ENCODE data around the gene UMOD.

The UMOD gene

DNA sequence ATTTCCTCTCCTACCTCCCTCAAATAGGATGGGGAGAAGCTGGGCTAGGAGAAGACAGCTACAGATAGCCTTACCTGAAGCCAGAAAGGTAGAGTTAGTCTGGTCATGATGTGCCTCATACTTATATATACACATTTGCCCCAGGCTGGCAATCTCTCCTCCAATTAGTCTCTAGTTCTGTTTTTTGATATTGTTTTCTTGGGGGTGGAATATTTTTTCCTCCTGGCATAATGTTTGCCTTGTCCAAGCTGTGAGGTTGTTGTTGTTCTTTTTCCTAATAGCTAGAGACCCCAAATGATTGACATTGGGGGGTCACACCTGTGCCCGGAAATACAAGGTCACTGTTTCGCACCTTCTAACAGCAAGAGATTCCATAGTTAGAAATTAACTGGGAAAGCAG lies at the start of gene UMOD:
UMOD (minus strand) TSS at position 101 of the 400 bp plus-strand sequence. CDS start 1,978 bp downstream, outside the sequence.
- FAIRE-seq = no peak

DNA sequence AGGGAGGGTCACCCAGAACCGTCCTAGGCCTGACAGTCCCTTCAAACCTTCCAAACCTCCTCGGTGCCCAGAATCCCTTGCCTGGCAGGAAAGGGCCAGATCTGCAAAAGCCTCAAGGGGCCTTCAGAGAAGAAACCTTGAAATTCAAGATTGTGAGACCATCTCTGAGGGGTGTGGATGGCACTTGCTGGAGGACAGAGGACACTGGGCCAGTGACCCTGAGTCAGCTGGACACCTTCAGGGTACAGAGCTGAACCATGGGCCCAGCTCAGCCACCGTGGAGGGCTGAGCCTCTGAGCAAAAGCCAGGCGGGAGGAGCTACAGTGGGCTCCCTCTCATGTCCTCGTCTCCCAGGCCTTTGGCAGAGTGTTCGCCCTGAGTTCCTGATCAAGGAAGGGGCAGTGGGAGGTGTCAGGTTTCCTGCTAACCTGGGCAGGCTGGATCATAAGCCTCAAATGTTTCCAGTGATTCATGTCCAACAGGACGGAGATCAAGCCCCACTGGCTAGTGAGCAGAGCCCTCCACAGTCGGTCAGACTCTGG lies 49.0 kb upstream of the UMOD start:
- no peak for FAIRE-seq

- no peak for FAIRE-seq
These were observed 48.6 kb upstream of the UMOD start for GRCh38 chr16:20401066-20401465.

DNA sequence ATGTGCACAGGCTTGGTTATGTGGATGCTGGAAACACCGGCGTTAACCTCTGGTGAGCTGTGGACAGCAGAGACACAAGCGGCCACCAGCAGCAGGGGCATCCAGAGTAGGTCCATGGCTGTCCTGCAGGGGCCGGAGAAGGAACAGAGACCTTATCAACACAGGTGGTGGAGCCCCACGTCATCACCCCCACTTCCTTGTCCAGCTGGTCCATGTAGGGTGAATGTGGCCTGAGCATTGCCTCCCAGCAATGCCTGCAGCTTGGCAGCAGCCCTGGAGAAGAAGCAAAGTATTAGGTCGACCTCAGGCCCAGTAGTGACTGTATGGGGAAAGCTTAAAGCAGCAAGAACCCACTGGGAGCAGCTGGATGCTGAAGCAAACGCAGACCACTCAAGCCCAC lies 46.7 kb upstream of the UMOD start:
- no peak for FAIRE-seq

GRCh38 chr16:20398603-20399002 lies 46.1 kb upstream of the UMOD start:
- no peak for FAIRE-seq

DNA sequence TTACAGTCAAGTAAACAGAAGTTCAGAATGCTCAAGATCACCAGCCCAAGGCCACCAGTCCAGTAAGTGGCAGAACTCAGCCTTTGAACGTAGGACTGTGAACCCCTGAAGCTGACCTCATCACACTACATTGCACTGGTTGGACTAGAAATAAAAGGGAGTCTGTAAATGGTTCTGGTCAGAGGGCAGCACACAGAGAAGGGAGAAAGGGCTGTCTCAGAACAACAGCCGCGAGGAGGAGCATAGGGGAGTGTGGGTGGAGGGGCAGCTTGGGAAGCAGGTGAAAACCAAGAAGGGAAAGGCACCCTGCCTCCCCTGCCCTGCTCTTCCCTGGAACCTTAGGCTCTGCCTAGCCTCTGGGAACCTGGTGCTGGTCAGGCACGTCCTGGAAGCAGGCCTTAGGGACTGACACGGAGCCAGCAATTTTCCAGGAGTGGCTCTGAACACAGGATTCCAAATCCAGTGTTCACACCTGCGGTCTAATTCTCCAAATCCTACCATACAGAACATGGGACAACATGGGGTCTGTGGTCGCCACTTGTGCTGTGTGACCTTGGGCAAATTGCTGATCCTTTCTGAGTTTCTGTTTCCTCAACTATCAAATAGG lies 45.1 kb upstream of the UMOD start:
- FAIRE-seq = no peak

DNA sequence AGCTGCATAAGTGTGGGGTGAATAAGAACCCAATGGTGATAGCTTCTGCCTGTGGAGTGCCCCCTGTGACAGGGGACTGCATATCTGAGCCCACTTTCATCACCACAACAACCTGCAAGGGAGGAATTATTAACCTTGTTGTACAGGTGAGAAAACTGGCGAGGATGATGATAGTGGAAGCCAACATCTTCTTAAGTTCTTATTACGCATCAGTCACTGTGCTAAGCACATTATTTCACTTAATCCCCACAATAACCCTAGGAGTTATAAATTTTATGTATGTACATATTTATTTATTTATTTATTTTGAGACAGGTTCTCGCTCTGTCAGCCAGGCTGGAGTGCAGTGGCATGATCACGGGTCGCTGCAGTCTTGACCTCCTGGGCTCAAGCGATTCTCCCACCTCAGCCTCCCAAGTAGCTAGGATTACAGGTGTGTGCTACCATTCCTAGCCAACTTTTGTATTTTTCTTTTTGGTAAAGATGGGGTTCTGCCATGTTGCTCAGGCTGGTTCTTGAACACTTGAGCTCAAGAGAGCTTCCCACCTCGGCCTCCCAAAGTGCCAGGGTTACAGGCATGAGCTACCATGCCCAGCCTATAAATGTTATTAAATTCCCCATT lies 44.4 kb upstream of the UMOD start:
- no peak for FAIRE-seq

GRCh38 chr16:20395946-20396345 lies 43.4 kb upstream of the UMOD start:
- no peak for FAIRE-seq

DNA sequence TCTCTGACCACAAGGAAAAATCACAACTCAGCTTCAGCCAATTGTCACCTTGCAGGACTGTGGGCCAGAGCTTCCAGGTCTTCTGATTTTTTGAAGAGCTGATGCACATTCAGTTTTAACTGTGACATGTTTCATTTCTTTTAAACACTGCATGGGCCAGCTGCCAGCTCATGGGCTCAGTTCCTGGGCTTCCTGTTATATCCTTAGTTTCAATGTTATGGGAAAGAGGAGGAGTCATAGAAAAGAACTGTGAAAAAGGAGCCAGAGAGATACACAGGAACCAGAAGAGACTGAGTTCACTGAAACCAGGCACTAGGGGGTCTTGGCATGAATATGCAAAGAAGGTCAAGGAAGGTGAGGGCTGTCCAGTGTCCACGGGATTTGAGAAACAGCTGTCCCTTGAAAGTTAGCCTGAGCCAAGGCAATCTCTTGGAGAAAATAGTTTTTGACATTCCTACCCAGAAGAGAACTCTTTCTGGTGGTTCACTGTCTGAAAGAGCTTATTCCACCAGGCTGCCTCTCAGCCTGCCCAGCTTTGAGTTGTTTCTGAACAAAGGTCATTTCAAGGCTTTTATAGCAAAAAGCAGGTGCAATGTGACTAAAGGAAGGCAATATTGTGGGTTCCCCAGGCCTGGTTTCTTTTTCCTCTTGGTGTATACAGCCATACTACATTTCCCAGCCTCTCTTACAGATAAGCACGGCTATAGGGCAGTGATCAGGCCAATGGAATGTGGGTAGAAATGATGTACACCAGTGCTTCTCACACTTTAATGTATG lies 41.5 kb upstream of the UMOD start:
- no peak for FAIRE-seq

DNA sequence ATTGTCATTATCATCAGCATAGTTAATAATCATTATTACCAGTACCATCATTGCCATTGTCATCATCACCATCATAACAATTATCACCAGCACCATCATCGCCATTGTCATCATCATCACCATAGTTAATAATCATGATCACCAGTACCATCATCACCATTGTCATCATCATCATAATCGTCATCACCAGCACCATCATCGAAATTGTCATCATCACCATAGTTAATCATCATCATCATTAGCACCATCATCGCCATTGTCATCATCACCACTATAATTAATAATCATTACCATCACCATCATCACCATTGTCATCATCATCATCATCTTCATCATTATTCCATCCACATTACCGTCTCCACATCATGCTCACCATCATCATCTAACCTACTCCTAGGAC lies 38.5 kb upstream of the UMOD start:
- no peak for FAIRE-seq

DNA sequence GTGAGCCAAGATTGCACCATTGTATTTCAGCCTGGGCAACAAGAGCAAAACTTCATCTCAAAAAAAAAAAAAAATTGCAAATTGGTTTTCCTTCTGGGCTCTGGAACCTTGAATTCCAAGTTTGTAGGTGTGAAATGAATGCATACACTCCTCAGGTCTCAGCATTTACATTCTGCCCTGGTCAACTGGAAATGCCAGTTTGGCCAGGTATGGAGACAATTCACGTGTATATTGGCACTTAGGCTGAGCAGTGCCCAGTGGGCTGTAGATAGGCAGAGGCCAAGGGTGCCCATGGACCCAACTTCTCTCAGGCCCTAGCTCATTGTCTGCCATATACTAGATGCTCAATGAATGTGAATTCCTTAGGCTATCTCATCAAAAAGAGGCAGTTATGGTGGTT lies 36.3 kb upstream of the UMOD start:
- FAIRE-seq = no peak

DNA sequence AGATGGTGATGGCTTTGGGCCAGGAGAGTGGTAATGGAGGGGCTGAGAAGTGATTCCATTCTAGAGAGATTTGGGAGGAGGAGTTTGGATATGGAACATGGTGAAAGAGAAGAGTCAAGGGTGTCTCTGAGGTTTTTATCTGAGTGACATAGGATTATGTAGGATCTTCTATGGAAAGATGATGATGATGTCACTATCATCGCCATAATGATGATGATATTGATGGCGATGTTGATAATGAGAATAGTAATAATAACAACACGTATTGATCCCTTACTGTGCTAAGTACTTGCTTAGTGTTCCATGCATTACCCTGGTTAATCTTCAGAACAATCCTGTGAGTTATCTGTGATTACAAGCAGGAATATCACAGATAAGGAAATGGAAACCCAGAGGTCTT lies 35.5 kb upstream of the UMOD start:
- no peak for FAIRE-seq

DNA sequence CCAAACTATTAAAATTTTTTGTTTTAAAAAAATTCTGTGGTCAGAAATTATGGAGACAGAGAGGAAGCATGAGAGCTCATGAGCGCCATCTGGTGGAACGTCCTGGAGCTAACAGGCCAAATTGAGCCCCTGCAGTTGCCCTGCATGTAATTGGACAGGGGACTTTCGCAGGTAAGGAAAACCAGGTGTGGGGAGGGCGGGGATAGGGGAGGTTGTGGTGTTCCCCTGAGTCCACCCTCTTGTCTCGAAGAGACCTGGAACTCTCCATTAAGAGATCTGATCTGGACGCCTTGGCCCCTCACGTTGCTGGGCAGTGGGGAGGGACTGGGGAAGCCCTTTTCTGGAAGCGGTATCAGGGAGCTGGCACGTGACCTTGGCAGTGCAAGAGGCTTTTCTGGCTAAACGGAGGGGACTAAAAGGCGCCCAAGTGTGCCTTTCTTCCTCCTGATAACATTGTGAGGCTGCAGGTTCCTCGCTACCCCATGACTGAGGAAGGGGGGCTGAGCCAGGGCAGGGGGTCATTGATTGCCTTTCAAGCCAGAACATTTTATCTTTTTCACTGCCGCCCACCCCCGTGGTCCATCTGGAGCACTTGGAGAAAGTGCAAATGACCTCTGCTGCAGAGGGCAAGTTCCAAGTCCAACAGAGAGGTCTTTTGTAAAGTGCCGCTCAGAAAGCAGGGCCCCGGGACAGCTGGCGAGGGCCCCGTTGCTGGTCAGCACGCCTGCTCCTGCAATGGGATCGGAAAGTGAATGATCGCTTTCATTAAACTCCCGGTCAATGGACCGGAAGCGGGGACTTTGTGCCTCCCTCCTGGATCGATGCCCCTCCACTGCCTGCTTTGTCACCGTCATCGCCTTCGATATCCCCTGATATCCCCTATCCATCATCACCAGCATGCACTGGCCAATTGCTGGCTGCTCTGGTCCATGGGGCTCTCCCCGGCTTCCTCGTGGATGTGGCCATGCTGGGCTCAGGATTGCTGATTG lies 33.6 kb upstream of the UMOD start:
- FAIRE-seq = no peak

- FAIRE-seq = no peak
These were observed 30.9 kb upstream of the UMOD start for GRCh38 chr16:20383106-20384029.

DNA sequence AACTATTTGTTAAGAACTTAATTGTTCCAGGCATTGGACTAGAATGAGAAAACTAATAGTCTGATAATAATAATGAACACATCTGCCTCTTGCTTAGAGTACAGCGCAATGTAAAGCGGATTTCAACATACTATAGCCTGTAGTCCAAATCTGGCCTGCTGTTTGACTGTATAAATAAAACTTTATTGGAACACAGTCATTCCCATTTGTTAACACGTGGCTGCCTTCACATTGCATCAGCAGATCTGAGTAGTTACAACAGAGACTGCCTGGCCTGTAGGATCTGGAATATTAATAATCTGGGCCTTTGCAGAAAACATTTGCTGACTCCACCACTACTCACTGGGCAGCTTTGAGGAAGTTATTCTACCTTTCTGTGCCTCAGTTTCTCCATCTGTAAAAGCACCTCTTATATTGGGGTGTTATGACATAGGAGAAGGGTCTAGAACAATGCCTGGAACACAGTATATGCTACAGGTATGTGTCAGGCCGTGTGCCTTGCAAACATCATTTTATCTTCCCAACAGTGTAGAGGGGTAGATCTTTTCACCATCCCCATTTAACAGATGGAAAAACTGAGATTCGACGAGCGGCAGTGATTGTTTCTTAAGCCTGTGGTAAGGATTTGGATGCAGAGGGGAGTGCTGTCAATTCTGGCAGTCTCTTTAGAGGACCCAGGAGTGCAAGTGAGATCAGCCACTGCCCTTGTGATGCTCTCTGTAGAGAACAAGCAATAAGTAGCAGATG lies 29.9 kb upstream of the UMOD start:
- no peak for FAIRE-seq

GRCh38 chr16:20380782-20381181 lies 28.3 kb upstream of the UMOD start:
- FAIRE-seq = no peak

DNA sequence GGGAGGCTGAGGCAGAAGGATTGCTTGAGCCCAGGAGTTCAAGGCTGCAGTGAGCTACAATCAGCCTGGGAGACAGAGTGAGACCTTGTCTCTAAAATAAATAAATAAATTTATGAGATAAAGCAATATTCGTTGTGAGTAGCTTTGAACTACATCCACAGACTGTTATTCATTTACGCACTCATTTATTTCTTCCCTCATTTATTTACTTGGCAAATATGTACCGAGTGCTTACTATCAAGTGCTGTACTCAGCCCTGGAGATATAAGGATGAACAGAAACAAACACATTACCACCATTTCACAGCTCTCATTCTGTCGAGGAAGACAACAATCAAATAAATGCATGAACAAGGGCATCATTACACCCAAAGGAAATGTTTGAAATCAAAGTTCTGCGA lies 24.7 kb upstream of the UMOD start:
- FAIRE-seq = no peak

DNA sequence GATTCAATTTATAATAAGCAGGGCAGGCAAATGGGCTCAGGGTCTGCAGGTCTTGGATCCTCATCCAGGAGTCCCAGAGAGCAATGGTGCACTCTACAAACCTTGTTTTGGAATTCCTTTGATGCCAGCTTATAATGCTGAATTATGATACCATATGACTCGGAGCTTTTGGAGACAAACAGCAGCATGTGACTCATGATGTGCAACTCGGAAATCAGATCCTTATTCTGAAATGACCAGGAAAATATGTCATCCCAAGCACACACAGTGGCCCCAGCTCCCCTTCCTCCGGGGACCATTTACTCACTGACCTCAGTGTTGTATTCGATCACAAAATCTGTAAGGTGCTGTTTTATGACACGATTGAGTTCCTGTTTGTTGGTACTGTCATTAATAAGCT lies 20.2 kb upstream of the UMOD start:
- FAIRE-seq = no peak

- FAIRE-seq = no peak
These were observed 17.0 kb upstream of the UMOD start for GRCh38 chr16:20369452-20370054.

DNA sequence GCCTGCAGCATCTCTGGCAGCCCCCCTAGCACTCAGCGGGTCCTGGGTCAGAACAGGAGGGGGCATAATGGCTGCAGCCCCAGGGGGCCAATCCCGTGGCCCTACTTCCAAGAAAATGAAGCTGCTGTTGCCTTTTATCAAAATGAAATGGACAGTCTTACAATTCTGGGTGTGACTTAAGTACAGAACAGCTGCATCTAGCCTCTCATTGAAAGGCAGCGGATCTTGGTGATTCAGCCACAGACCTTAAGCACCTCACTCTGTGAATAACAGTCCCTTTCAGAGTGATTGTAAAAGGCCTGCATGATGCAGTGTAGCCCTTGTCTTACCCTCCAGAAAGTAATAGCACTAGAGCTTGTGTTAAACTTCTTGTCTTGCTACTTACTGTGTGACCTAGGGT lies 11.5 kb upstream of the UMOD start:
- FAIRE-seq = no peak

Data from TTC549 (cell line).